Measurements from ENCODE around the gene PCBP3.

DNA sequence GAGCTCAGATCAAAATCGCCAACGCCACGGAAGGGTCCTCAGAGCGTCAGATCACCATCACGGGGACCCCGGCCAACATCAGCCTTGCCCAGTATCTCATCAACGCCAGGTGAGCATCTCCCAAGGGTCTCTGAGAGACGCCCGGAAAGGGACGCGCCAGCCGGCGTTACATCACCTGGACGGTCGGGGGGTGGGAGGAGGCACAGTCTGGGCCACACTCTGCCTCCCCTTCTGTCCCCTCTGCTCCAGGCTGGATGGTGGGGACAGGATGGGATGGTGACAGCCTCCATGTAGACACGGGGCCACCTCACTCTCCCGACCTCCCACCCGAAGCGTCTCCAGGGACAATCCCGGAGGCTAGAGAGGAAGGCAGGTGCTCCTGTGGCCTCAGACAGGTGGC lies 296.6 kb downstream of the PCBP3 start:
- no peak for TF ChIP-seq POLR2A (IDR thresholded peaks at IDR 0.05)
- TF ChIP-seq, protein P1, sequence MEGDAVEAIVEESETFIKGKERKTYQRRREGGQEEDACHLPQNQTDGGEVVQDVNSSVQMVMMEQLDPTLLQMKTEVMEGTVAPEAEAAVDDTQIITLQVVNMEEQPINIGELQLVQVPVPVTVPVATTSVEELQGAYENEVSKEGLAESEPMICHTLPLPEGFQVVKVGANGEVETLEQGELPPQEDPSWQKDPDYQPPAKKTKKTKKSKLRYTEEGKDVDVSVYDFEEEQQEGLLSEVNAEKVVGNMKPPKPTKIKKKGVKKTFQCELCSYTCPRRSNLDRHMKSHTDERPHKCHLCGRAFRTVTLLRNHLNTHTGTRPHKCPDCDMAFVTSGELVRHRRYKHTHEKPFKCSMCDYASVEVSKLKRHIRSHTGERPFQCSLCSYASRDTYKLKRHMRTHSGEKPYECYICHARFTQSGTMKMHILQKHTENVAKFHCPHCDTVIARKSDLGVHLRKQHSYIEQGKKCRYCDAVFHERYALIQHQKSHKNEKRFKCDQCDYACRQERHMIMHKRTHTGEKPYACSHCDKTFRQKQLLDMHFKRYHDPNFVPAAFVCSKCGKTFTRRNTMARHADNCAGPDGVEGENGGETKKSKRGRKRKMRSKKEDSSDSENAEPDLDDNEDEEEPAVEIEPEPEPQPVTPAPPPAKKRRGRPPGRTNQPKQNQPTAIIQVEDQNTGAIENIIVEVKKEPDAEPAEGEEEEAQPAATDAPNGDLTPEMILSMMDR (IDR thresholded peaks at IDR 0.05): no peak
